ENCODE measurements around the gene GPR162.
"Not testable (repeated sequence)": the region's sequence is repeated elsewhere in the genome, so short reads cannot be mapped to it uniquely, and the experiment has no call there.

Gene GPR162

GRCh38 chr12:6858799-6859198 is 37.2 kb downstream of the GPR162 start:
- DNase-seq (ENCODE audit: low read depth) = no peak

- DNase-seq (ENCODE audit: low read depth) = no peak
Measured at GRCh38 chr12:6860116-6860515, 38.5 kb downstream of the GPR162 start.

- DNase-seq (ENCODE audit: low read depth) = no peak
Measured at GRCh38 chr12:6860942-6861341, 39.3 kb downstream of the GPR162 start.

GRCh38 chr12:6861391-6861790 is 39.8 kb downstream of the GPR162 start:
- DNase-seq (ENCODE audit: low read depth) = no peak

- no peak for DNase-seq (ENCODE audit: low read depth)
Measured at GRCh38 chr12:6863033-6863432, 41.4 kb downstream of the GPR162 start.

GRCh38 chr12:6863586-6864321 is 42.1 kb downstream of the GPR162 start:
- no peak for DNase-seq (ENCODE audit: low read depth)

- not testable (repeated sequence) for DNase-seq (ENCODE audit: low read depth)
Measured at GRCh38 chr12:6865307-6865706, 43.7 kb downstream of the GPR162 start.

- no peak for DNase-seq (ENCODE audit: low read depth)
Measured at GRCh38 chr12:6866163-6866919, 44.7 kb downstream of the GPR162 start.

GRCh38 chr12:6866920-6867412 is 45.3 kb downstream of the GPR162 start:
- no peak for DNase-seq (ENCODE audit: low read depth)

- DNase-seq (ENCODE audit: low read depth) = peak; percentile 48
Measured at GRCh38 chr12:6867413-6868210, 46.0 kb downstream of the GPR162 start, which contains the start of gene TPI1. TPI1 (plus strand) TSS chr12:6867531; CDS start chr12:6867567, 36 bp downstream.

- DNase-seq (ENCODE audit: low read depth) = no peak
Measured at GRCh38 chr12:6868211-6869048, 46.8 kb downstream of the GPR162 start.

GRCh38 chr12:6869049-6870021 is 47.7 kb downstream of the GPR162 start:
- DNase-seq (ENCODE audit: low read depth) = peak; percentile 50

GRCh38 chr12:6870304-6870703 is 48.7 kb downstream of the GPR162 start:
- DNase-seq (ENCODE audit: low read depth) = not testable (repeated sequence)

- DNase-seq (ENCODE audit: low read depth) = no peak
Measured at GRCh38 chr12:6871052-6871957, 49.7 kb downstream of the GPR162 start.

GRCh38 chr12:6872073-6873048 is 50.7 kb downstream of the GPR162 start:
- DNase-seq (ENCODE audit: low read depth) = no peak

- DNase-seq (ENCODE audit: low read depth) = peak; percentile 87
Measured at GRCh38 chr12:6873094-6874014, 51.7 kb downstream of the GPR162 start, which contains the start of gene SPSB2. SPSB2 (minus strand) TSS chr12:6873303; CDS start chr12:6872901, 402 bp downstream.

- not testable (repeated sequence) for DNase-seq (ENCODE audit: low read depth)
Measured at GRCh38 chr12:6874015-6874368, 52.4 kb downstream of the GPR162 start.

Data from GM04504 (cell line).